Panc1 (cell line): Measurements from ENCODE around the gene NID2. TPM values are rescaled to one million over a fixed set of nuclear protein-coding genes. Genes with fewer than 3 reads are reported as not detected.

Experiments
- ATAC-seq: fragments of 200-7000 bp; cut with Tn5 transposase; 2 replicates; pipeline ENCODE4 v1.9.1; 2020; ENCODE audit warnings: mild to moderate bottlenecking, moderate library complexity
- BruUV-seq: library from RNA; stranded (reverse); fragments of 400-500 nt; replicated peaks from 2 replicates; lab custom pipeline; 2021; lab: Mats Ljungman, UMichigan
- CTCF ChIA-PET: fragments of 300-600 bp; sonication (Branson Sonifier 250); formaldehyde crosslinking; loops from one replicate; lab custom pipeline; 2022; ENCODE audit warnings: antibody characterized with exemption; lab: Charles Lee
- POLR2A ChIA-PET: fragments of 300-600 bp; sonication (Branson Sonifier 250); formaldehyde crosslinking; loops from one replicate; lab custom pipeline; 2022; ENCODE audit warnings: antibody characterized with exemption; lab: Charles Lee
- DNase-seq: peaks from one replicate; pipeline ENCODE4 v3.0.0-alpha.2; 2010; ENCODE audit warnings: low read depth, low spot score
- H3K27ac ChIP-seq: 2 replicates; pipeline ENCODE4 v1.5.1; 2011; ENCODE audit warnings: mild to moderate bottlenecking, low read length, inconsistent platforms
- H3K27me3 ChIP-seq: fragments of 200-500 bp; sonication (Bioruptor generic); 2 replicates; pipeline ENCODE4 v1.6.0; 2014; ENCODE audit warnings: low read length, inconsistent platforms; ENCODE audit not compliant: control insufficient read depth, insufficient read depth
- H3K36me3 ChIP-seq: fragments of 200-500 bp; sonication (Bioruptor generic); 2 replicates; pipeline ENCODE4 v1.5.1; 2014; ENCODE audit warnings: inconsistent platforms, mild to moderate bottlenecking, low read length, moderate library complexity; ENCODE audit not compliant: control insufficient read depth, insufficient read depth
- H3K4me1 ChIP-seq: 2 replicates; pipeline ENCODE4 v1.5.1; 2011; ENCODE audit warnings: inconsistent platforms, mild to moderate bottlenecking, low read length, moderate library complexity; ENCODE audit not compliant: control insufficient read depth, insufficient read depth
- H3K4me3 ChIP-seq, 2 experiments: 2 replicates each; pipeline ENCODE4 v1.5.1; 2011 to 2012; ENCODE audit warnings: low read depth in 2 of 2, low read length in 2 of 2, mild to moderate bottlenecking in 2 of 2, inconsistent platforms in 1 of 2, moderate library complexity in 1 of 2
- H3K9me3 ChIP-seq: fragments of 200-500 bp; sonication (Bioruptor generic); 2 replicates; pipeline ENCODE4 v1.5.1; 2014; ENCODE audit warnings: low read depth, mild to moderate bottlenecking, inconsistent platforms, low read length, moderate library complexity; ENCODE audit not compliant: control insufficient read depth, insufficient read depth
- CTCF ChIP-seq: fragments of 450-650 bp; IDR thresholded peaks from 2 replicates; pipeline ENCODE4 v1.5.1; 2017; ENCODE audit warnings: mild to moderate bottlenecking
- POLR2AphosphoS5 ChIP-seq: IDR thresholded peaks from 2 replicates; pipeline ENCODE4 v1.6.1; 2012; ENCODE audit warnings: mild to moderate bottlenecking, low read depth, low read length, moderate library complexity
- REST ChIP-seq, 2 experiments: IDR thresholded peaks; 2 replicates each; pipeline ENCODE4 v1.6.1; 2011 to 2012; ENCODE audit warnings: low read depth in 2 of 2, control low read depth in 1 of 2, low read length in 1 of 2, mild to moderate bottlenecking in 1 of 2, moderate library complexity in 1 of 2; ENCODE audit not compliant: insufficient read depth in 1 of 2
- SIN3A ChIP-seq: IDR thresholded peaks from 2 replicates; pipeline ENCODE4 v1.6.1; 2012; ENCODE audit warnings: low read depth, mild to moderate bottlenecking, low read length, moderate library complexity, borderline replicate concordance; ENCODE audit not compliant: insufficient read depth
- TCF7L2 ChIP-seq: IDR thresholded peaks from 2 replicates; pipeline ENCODE4 v1.6.1; 2011; ENCODE audit warnings: mild to moderate bottlenecking, low read depth, low read length, inconsistent platforms
- in situ Hi-C: cut with HindIII; loops from 2 replicates; pipeline ENCODE4 v1.10.0; 2016; ENCODE audit warnings: low sequenced_read_pairs, low pct_unique_long_range_greater_than_20kb
- intact Hi-C: fragments of 100-400 bp; cut with micrococcal nuclease; formaldehyde crosslinking; loops from one replicate; pipeline ENCODE4 v1.10.0; 2022; ENCODE audit not compliant: unreplicated experiment
- total RNA-seq: library from RNA; stranded (reverse); gene quantifications from one replicate; pipeline ENCODE4 v1.2.1, GENCODE V29; 2021; ENCODE audit not compliant: unreplicated experiment

Gene NID2
- total RNA-seq, 1 experiment from 2014 or later = 0.36 TPM

- TF ChIP-seq REST (IDR thresholded peaks at IDR 0.05; ENCODE audit: insufficient read depth in 1 of 2, low read depth in 2 of 2, low read length in 1 of 2) (no peak), CTCF (no peak), TCF7L2 (no peak), SIN3A (no peak), POLR2AphosphoS5 (no peak)
- in situ Hi-C loops (no loop called here), intact Hi-C loops (no loop called here)
- no peaks in the 10 kb centered on the region for H3K4me1 ChIP-seq
- peaks cover 4% of the 10 kb centered on the region for H3K27me3 ChIP-seq
- no peaks in the 10 kb centered on the region for H3K36me3 ChIP-seq
- ATAC-seq (no peak), DNase-seq (no peak)
- ChIA-PET CTCF (no interaction called here), POLR2A (no interaction called here)
- no peak overlapping the region for H3K27ac ChIP-seq
- H3K9me3 ChIP-seq = no peaks in the 10 kb centered on the region
- BruUV-seq = no TSS peak
- no peak overlapping the region for H3K4me3 ChIP-seq
These were observed 8.6 kb upstream of the NID2 start for GRCh38 chr14:52077256-52077979.

GRCh38 chr14:52076334-52076733, 7.5 kb upstream of the NID2 start:
- H3K4me1 ChIP-seq = no peaks in the 10 kb centered on the region
- ChIA-PET POLR2A (no interaction called here), CTCF (no interaction called here)
- intact Hi-C loops = no loop called here
- H3K9me3 ChIP-seq = no peaks in the 10 kb centered on the region
- peak; percentile 47 for DNase-seq
- TF ChIP-seq SIN3A = no peak
- no peak for TF ChIP-seq TCF7L2
- TF ChIP-seq CTCF = no peak
- no peak for TF ChIP-seq POLR2AphosphoS5
- no peak for TF ChIP-seq REST (IDR thresholded peaks at IDR 0.05; ENCODE audit: insufficient read depth in 1 of 2, low read depth in 2 of 2, low read length in 1 of 2)
- no peak for ATAC-seq
- peaks cover 3% of the 10 kb centered on the region; the same call in 1 of the 2 replicates for H3K27me3 ChIP-seq
- H3K27ac ChIP-seq = no peak overlapping the region
- H3K36me3 ChIP-seq = no peaks in the 10 kb centered on the region
- no peak overlapping the region for H3K4me3 ChIP-seq
- BruUV-seq = no TSS peak
- in situ Hi-C loops = no loop called here
